SU-DHL-6 (cell line): ENCODE data around the gene BIRC5.

ENCODE experiments used
- H2AFZ ChIP-seq: fragments of 200-600 bp; sonication (generic); 2 replicates; pipeline ENCODE4 v1.6.1; 2014; ENCODE audit warnings: low read depth, mild to moderate bottlenecking, moderate library complexity, mixed read lengths, antibody characterized with exemption, low read length; ENCODE audit not compliant: severe bottlenecking
- H3F3A ChIP-seq: fragments of 200-600 bp; shearing (Covaris generic); 2 replicates; pipeline ENCODE4 v1.6.0; 2016; ENCODE audit warnings: antibody characterized with exemption, mild to moderate bottlenecking; ENCODE audit not compliant: insufficient read depth
- H3K27ac ChIP-seq: fragments of 200-600 bp; sonication (generic); 2 replicates; pipeline ENCODE4 v1.5.1; 2016; ENCODE audit warnings: low read depth, mild to moderate bottlenecking, low read length, moderate library complexity, mixed read lengths
- H3K27me3 ChIP-seq: fragments of 200-600 bp; sonication (generic), shearing (Covaris generic); 2 replicates; pipeline ENCODE4 v1.6.0; 2014; ENCODE audit warnings: mild to moderate bottlenecking, low read length
- H3K36me3 ChIP-seq: fragments of 200-600 bp; sonication (generic); 2 replicates; pipeline ENCODE4 v1.6.1; 2014; ENCODE audit warnings: mild to moderate bottlenecking, low read length, mixed read lengths
- H3K4me2 ChIP-seq: fragments of 300-600, 200-600 bp; shearing (Covaris generic), sonication (generic); 2 replicates; pipeline ENCODE4 v1.6.0; 2014; ENCODE audit warnings: low read length, low read depth, mild to moderate bottlenecking; ENCODE audit not compliant: poor library complexity, severe bottlenecking
- H3K4me3 ChIP-seq: fragments of 200-600 bp; sonication (generic); 2 replicates; pipeline ENCODE4 v1.5.1; 2014; ENCODE audit warnings: antibody characterized with exemption, low read length, mild to moderate bottlenecking, mixed read lengths; ENCODE audit not compliant: insufficient read depth, poor library complexity, severe bottlenecking
- H3K79me2 ChIP-seq: fragments of 200-600 bp; sonication (generic); 2 replicates; pipeline ENCODE4 v1.6.1; 2014; ENCODE audit warnings: mild to moderate bottlenecking, low read length, moderate library complexity; ENCODE audit not compliant: insufficient read depth
- H3K9ac ChIP-seq: fragments of 200-600 bp; sonication (generic); 2 replicates; pipeline ENCODE4 v1.7.0; 2014; ENCODE audit warnings: mild to moderate bottlenecking, low read length
- H3K9me2 ChIP-seq: fragments of 200-600 bp; sonication (generic); replicated peaks from 2 replicates; pipeline ENCODE4 v1.6.1; 2014; ENCODE audit warnings: low read length; ENCODE audit not compliant: insufficient read depth
- H3K9me3 ChIP-seq: fragments of 200-600 bp; sonication (generic); 2 replicates; pipeline ENCODE4 v1.6.1; 2014; ENCODE audit warnings: low read length, mixed read lengths; ENCODE audit not compliant: insufficient read depth
- H4K20me1 ChIP-seq: fragments of 200-600 bp; sonication (generic); 2 replicates; pipeline ENCODE4 v1.6.1; 2014; ENCODE audit warnings: low read depth, mild to moderate bottlenecking, antibody characterized with exemption, low read length, moderate library complexity, mixed read lengths
- EZH2phosphoT487 ChIP-seq: fragments of 200-600 bp; sonication (generic), shearing (Covaris generic); conservative IDR thresholded peaks from 2 replicates; pipeline ENCODE4 v1.6.1; 2018; ENCODE audit warnings: mild to moderate bottlenecking, antibody characterized with exemption, low read length, moderate library complexity, mixed read lengths
- TF ChIP-seq, protein P1 (sequence below): fragments of 200-600 bp; sonication (generic); IDR thresholded peaks from one replicate; pipeline ENCODE4 v1.5.1; 2017; ENCODE audit warnings: antibody characterized with exemption, mild to moderate bottlenecking, low read length, moderate library complexity; ENCODE audit not compliant: insufficient read depth, poor library complexity, severe bottlenecking

BIRC5 gene

DNA sequence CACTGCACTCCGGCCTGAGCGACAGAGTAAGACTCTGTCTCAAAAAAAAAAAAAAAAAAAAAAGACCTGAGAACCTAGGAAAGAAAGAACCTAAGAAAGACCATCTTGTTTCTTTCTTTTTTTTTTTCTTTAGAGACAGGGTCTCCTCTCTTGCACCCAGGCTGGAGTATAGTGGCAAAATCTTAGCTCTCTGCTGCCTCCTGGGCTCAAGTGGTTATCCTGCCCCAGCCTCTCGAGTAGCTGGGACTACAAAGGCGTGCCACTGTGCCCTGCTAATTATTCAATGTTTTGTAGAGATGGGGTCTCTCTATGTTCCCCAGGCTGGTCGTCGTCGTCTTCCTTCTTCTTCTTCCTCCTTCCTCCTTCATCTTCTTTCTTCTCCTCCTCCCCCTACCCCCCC lies 7.8 kb upstream of the BIRC5 start:
- no peaks in the 10 kb centered on the region for H3K9me2 ChIP-seq
- no peaks in the 10 kb centered on the region for H3F3A ChIP-seq
- H4K20me1 ChIP-seq = no peaks in the 10 kb centered on the region
- no peak overlapping the region for H3K9ac ChIP-seq
- H3K9me3 ChIP-seq = no peaks in the 10 kb centered on the region
- H3K36me3 ChIP-seq = no peaks in the 10 kb centered on the region
- H3K4me3 ChIP-seq = no peak overlapping the region
- TF ChIP-seq EZH2phosphoT487 = no peak
- H2AFZ ChIP-seq = no peak overlapping the region
- no peaks in the 10 kb centered on the region for H3K79me2 ChIP-seq
- no peak overlapping the region for H3K27ac ChIP-seq
- no peaks in the 10 kb centered on the region for H3K27me3 ChIP-seq
- H3K4me2 ChIP-seq = no peak overlapping the region

DNA sequence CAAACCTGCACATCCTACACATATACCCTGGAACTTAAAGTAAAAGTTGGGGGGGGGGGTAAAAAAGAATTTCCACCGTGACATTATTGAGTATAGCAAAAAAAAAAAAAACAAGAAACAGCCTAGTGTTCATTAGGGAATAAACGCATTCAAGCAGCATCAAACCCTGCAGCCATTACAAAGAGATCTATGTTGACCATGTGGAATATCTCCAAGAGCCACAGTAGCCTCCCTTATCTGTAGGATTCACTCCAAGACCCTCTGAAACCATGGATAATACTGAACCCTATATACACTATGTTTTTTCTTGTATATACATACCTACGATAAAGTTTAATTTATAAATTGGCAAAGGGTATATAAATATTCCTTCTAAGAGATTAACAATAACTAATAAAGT lies 5.6 kb upstream of the BIRC5 start:
- no peaks in the 10 kb centered on the region for H3K79me2 ChIP-seq
- no peaks in the 10 kb centered on the region for H3K36me3 ChIP-seq
- no peaks in the 10 kb centered on the region for H3F3A ChIP-seq
- no peak overlapping the region for H3K9ac ChIP-seq
- H3K27me3 ChIP-seq = no peaks in the 10 kb centered on the region
- H4K20me1 ChIP-seq = no peaks in the 10 kb centered on the region
- no peak for TF ChIP-seq EZH2phosphoT487
- TF ChIP-seq, protein P1, sequence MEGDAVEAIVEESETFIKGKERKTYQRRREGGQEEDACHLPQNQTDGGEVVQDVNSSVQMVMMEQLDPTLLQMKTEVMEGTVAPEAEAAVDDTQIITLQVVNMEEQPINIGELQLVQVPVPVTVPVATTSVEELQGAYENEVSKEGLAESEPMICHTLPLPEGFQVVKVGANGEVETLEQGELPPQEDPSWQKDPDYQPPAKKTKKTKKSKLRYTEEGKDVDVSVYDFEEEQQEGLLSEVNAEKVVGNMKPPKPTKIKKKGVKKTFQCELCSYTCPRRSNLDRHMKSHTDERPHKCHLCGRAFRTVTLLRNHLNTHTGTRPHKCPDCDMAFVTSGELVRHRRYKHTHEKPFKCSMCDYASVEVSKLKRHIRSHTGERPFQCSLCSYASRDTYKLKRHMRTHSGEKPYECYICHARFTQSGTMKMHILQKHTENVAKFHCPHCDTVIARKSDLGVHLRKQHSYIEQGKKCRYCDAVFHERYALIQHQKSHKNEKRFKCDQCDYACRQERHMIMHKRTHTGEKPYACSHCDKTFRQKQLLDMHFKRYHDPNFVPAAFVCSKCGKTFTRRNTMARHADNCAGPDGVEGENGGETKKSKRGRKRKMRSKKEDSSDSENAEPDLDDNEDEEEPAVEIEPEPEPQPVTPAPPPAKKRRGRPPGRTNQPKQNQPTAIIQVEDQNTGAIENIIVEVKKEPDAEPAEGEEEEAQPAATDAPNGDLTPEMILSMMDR = no peak
- no peak overlapping the region for H3K4me2 ChIP-seq
- no peak overlapping the region for H2AFZ ChIP-seq
- no peak overlapping the region for H3K27ac ChIP-seq
- H3K4me3 ChIP-seq = no peak overlapping the region
- H3K9me3 ChIP-seq = no peaks in the 10 kb centered on the region
- H3K9me2 ChIP-seq = no peaks in the 10 kb centered on the region

DNA sequence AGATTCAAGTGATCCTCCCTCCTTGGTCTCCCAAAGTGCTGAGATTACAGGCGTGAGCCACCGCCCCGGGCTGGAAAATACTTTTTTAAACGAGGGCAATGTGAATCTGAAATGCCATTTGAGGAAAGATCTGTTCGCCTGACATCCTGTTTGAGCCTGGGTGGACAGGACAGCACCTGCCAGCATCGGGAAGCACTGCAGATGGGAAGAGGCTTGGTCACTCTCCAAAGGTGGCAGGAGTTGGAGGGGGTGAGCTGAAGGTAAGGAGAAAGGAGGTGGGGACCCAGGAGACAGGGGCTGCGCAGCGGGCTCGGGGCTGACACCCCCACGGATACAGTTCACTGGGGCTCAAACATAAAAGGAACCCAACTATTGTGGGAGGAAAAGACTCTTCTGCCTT lies 3.9 kb upstream of the BIRC5 start:
- no peak overlapping the region for H2AFZ ChIP-seq
- H3K27me3 ChIP-seq = no peaks in the 10 kb centered on the region
- no peak overlapping the region for H3K4me3 ChIP-seq
- no peaks in the 10 kb centered on the region for H3F3A ChIP-seq
- TF ChIP-seq EZH2phosphoT487 = no peak
- TF ChIP-seq, protein P1 = no peak
- no peak overlapping the region for H3K4me2 ChIP-seq
- no peaks in the 10 kb centered on the region for H4K20me1 ChIP-seq
- no peak overlapping the region for H3K9ac ChIP-seq
- no peaks in the 10 kb centered on the region for H3K9me2 ChIP-seq
- H3K79me2 ChIP-seq = peaks cover 10% of the 10 kb centered on the region
- H3K36me3 ChIP-seq = no peaks in the 10 kb centered on the region
- no peaks in the 10 kb centered on the region for H3K9me3 ChIP-seq
- no peak overlapping the region for H3K27ac ChIP-seq

DNA sequence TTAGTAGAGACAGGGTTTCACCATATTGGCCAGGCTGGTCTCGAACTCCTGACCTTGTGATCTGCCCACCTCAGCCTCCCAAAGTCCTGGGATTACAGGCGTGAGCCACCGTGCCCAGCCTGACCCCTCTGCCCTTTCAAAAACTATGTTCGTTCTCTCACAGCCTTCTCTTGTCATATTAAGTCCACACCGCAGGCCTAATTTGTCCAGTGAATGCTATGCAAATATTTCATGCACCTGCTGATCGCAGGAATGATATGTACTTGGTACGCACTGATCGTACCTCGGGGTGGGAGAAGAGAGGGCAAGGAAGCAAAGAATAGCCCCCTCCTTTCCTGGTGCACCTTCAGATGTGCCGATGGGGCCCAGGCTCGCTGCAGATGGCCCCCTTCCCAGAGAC lies 3.0 kb upstream of the BIRC5 start:
- no peak overlapping the region for H3K9ac ChIP-seq
- H4K20me1 ChIP-seq = no peaks in the 10 kb centered on the region
- no peaks in the 10 kb centered on the region for H3F3A ChIP-seq
- peaks cover 19% of the 10 kb centered on the region for H3K79me2 ChIP-seq
- H3K9me3 ChIP-seq = no peaks in the 10 kb centered on the region
- TF ChIP-seq EZH2phosphoT487 = no peak
- TF ChIP-seq, protein P1 = no peak
- H3K27me3 ChIP-seq = no peaks in the 10 kb centered on the region
- no peaks in the 10 kb centered on the region for H3K9me2 ChIP-seq
- H2AFZ ChIP-seq = no peak overlapping the region
- no peak overlapping the region for H3K27ac ChIP-seq
- H3K4me3 ChIP-seq = no peak overlapping the region
- no peaks in the 10 kb centered on the region for H3K36me3 ChIP-seq
- no peak overlapping the region for H3K4me2 ChIP-seq
